NCI-H2196 treated with DMSO at 0.1 percent for 48 hours (cell line): ENCODE measurements around the gene CACYBP.

Source experiments
- DNase-seq: peaks from one replicate; lab custom pipeline; 2025; ENCODE audit not compliant: unreplicated experiment; lab: John Stamatoyannopoulos, UW

The CACYBP gene, protein sequence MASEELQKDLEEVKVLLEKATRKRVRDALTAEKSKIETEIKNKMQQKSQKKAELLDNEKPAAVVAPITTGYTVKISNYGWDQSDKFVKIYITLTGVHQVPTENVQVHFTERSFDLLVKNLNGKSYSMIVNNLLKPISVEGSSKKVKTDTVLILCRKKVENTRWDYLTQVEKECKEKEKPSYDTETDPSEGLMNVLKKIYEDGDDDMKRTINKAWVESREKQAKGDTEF

DNA sequence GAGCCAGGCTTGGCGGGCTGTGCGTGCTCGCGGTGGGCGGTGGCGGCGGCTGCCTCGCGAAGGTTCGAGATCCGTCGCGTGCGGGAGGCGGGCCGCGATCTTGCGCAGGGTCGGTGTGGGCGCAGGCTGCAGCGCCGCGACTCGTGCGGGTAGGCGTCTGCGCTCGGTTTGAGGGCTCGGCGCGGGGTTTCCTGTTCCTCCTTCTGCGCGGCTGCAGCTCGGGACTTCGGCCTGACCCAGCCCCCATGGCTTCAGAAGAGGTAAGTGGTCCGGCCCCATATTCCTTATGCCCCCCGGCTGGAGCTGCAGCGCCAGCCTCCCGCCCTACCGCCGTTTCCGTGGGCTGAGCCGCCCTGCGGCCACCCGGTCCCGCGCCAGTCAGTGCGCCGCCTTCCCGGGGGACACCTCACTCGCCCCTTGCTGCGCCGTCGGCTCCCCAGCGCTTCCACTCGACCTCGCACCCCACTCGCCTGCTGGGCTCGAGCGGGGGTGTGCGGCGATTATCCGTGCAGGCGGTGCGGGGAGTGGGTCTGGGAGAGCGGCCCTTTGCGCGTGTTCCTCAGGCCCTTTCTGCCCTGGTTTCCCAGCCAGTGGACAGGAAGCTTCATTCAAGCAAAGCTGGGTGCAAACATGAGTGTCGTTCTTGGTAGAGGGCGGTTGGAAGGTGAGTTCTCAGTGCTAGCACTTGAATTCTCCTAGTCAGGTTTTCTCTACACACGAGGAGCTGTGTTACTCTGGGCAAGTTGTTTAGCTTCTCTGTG, at the start of gene CACYBP:
CACYBP (plus strand) TSS at position 12 of the 761 bp plus-strand sequence; CDS start at position 246, 234 bp downstream.
- no peak for DNase-seq

DNA sequence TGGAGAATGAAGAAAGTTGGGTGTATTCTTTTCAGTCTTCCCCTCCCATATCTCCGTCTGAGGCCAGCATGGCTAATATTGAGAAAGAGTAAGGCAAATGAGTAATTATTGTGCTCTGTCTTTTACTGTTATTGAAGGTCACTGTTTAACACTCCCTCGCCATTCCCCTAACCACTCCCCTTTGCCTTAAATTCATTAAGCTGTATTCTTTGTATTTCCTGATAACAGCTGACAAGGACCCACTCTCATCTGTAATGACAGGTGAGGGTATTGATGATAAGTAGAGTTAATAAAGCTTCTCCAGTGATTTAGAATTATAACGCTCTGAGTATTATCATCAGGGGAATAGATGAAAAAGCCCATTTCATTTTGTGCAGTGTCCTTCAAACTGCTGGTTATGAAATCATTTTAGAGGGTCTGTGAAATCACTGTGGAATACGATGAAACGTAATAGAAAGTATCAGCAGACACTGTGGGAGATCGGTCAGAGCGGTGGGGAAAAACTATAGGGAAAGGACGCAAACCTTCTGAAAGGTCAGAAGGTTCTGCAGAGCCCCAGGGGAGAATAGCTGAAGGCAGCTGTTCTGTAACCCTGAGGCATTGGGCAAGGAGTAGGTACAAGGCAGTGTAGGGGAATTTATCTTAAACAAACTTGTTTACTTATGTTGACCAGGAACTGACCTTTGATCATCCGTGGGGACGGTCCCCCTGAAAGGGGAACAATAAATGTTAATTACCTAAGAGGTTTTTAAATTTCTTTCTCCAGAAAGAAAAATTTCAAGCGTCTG, 46.3 kb upstream of the CACYBP start:
- DNase-seq: no peak

DNA sequence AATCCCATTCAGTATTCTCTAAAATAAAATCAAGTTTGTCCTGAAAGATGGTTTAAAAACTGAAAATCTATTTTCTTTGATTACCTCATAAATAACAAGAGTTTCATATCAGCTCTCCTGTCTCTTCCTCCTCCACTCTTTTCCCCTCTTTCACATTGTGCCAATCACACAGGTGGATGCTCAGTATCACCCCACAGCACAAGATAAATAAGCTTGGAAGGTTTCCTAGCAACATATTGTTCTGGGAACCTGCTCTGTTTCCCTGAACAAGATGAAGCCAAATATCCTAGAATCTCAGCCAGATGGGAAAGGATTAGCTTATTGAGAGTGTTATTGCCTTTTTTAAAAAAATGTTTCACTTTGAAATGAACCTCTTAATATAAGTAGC, 45.7 kb upstream of the CACYBP start:
- peak; percentile 31 for DNase-seq

DNA sequence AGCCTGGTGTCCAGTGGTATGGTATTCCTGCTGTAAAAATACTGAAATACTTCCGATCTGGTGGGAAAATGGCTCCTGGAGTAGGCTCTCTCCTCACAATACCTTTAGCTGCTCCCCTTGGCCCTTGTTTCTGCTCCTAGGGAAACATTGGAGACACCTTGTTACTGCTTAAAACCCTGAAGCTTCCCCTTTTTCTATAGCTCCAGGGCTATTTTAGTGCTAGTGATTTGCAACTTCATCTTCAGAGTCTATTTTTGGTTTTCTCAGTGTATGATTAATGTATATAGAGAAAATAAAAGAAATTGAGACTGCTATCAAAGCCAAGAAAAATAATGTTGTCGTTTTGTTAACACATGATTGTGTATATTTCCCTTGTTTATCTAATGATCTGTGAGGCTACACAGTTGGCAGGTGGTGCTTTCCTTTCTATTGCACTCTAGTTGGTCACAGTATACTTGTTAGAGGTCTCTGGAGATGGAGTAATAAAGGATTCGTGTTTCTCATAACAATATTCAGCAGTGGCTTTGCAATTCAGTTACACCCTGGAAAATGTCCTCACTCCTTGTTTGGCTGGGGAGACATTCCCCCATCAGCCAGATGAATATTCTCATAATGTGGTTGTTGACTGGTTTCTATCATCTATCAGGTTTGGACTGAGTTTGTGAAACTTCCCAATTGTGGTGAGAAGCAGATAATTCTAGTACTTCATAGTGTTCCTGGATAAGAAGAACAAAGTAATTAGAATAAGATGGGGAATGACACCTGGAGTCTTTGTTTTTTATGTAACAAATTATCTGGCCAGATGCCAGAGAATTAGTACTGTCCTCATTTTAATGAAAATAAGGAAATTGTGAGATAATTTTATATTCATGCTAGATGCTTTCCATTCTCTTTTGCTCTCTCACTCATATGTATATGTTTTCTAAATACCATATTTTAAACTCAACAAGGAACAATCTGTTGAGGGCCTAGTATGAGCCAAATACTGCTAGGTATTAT, 44.8 kb upstream of the CACYBP start:
- DNase-seq: peak; percentile 43

DNA sequence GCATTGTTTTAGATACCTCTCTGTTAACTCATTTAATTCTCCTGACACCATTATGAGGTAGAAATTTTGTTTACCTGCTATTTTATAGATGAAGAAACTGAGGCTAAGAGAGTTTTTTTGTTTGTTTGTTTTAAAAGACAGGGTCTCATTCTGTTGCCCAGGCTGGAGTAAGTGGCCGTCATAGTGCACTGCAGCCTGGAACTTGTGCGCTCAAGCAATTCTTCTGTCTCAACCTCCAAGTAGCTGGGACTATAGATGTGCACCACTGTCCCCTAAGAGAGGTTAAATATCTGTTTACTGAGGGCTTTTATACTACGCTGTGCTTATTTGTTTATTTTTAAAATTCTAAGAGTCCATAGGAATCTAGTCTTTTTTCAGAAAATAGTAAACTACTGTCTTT, 43.7 kb upstream of the CACYBP start:
- DNase-seq: no peak

DNA sequence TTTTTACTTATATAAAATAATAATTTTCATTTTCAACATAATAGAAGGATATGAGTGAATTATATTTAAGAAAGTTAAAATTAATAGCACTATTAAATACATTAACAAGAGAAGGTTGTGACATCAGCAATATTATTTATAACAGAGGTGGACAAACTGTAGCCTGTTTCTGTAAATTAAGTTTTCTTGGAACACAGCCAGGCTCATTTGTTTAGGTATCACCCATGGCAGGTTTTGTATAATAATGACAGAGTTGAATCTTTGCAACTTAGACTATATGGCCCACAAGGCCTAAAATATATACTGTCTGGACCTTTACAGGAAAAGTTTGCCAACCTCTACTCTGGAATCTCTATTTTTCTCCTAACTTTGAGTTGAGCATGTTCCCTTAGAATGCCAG, 42.8 kb upstream of the CACYBP start:
- DNase-seq: no peak

DNA sequence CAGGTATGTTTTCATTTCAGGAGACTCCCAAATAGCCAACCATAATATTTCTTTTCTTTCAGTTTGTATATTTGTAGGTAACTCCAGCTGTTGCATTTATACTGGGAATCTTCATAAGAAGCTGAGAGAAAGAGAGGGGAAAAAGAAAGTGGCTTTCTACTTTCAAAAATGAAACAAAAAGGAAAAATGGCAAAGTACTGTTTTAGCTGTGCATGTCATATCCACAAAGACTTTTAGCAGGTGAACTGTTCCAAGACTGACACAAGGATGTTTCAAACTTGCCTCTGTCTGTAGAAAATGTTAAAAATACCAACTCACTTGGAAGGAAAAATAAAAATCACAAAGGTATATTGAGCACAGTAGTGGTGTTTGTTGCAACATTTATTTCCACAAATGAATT, 41.9 kb upstream of the CACYBP start:
- no peak for DNase-seq

DNA sequence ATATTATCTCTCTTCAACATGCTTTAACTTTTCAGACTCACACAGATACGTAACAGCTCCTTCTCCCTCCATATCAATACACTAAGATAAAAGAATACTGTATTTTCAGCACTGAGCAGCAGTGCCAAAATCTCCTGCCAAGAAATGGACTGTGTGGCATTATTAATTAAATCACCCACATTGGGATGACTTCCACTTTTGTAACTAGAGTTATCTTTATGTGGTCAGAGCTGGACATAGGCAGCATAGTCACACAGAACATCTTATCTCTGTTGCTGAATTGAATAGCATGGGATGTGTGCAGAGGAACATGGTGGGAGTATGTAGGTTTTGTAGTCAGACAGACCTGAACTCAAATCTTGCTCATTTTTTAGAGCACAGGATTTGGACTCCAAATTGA, 41.4 kb upstream of the CACYBP start:
- DNase-seq: no peak

DNA sequence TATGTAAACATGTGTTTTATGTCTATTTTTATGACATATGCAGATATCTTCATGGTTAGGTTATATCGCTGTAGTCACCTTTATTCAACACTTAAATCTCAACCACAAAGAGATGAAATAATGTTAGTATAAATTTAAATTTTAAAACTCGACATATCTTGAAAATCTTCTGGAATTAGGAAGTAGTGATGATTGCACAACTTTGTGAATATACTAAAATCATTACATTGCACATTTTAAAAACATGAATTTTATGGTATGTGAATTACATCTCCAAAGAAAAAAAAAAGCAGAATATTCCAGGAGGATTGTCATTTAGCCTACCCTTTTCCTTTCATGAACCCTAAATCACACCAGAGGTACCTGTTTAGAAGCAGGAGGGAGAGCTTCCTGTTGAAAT, 39.4 kb upstream of the CACYBP start:
- no peak for DNase-seq

DNA sequence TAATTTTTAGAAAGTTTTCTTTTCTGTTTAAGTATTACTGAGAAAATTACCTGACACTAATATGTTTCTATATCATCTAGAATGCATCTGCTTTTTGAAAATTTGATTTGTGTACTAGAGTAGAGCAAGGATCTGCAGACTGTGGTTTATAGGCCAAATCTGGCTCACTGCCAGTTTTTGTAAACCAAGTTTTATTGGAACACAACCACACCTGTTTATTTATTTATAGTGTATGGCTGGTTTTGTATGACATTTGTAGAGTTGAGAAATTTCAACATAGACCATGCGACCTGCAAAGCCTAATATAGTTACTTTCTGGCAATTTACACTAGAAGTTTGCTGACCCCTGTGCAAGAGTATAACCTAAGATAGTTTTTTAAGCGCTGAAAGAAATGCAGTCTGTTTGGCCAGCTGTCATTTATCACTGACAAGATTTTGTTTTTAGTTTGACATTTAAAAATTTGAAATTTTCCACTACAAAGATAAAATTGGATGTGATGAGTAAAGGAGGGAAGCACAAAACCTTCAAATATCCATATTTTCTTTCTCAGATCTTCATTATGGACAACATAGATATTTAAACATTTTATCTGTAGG, 36.1 kb upstream of the CACYBP start:
- DNase-seq: no peak

DNA sequence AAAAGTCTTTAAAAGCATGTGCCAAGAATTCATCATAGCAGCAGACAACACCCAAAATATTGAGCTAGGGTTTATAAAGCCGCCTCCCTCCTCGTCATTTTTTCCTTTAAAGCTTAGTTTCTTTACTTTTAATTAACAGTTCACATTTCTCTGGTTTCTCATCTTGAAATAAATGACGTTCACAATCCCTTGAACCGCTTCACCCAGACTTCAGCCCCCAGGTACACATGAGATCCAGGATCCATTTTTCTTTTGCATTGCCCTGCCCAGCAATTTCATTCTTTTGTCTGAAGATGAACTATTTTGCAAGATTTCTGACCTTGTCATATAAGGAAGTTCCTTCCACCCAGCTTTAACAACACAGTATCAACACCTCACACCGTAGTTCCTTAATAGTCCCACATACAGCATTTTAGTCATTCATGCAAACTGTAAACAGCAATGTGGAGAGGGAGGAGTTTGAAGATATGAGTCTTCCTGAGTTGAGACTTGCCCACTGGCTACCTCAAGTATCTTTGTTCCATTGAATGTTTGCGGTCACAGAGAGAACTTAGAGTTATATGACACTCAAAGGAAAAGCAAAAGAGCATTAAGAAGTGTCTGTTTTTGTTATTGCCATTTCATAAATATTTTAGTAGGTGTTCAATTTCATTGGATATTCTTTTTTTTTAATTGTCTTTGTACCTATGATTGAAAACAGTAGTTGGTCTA, 35.3 kb upstream of the CACYBP start:
- no peak for DNase-seq

DNA sequence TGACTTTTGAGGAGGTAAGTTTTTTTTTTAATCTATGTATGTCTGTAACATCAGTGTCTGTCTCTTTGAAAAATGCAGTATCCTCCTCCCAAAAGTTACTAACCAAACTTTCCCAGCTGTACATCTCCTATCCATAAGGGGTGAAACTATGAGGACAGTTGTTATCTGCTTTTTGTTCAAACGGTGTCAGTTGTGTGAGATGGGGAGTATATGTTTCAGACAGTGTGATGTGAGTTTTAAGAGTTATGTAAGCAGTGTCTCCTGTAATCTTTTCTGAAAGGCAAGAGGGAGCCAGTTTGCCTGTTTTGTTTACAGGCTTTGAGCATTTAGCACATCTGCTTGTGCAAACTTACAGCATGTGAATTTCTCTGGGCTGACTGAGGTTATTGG, 34.8 kb upstream of the CACYBP start:
- no peak for DNase-seq

DNA sequence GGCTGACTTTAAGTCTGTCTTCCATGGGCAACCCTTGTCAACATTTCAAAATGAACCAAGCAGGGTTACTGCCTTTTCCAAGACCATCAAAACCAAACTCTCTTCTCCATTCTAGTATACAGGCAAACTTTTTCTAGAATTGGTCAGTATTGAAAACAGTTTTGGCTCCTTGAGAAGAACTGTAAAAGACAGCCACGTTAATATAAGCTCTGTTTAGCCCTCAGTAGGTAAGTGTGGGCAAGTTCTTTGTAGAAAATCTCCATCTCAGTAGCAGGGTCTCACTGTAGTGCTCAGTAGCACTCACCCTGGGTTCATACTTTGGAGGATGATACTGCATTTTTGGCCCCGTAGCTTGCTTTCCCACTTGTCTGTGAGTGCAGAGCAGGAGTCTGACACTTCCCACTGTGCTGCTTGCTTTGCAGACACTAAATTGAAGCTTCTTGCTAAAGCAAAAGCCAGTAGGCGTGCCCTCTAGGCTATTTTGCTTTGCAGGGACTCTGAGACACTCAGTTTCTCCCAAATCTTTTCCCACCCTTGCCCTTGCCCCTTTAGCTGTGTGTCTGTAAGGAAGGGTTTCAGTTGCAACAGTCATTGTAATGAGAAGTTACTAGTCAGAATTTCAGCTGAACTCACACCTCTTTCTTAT, 34.3 kb upstream of the CACYBP start:
- no peak for DNase-seq

DNA sequence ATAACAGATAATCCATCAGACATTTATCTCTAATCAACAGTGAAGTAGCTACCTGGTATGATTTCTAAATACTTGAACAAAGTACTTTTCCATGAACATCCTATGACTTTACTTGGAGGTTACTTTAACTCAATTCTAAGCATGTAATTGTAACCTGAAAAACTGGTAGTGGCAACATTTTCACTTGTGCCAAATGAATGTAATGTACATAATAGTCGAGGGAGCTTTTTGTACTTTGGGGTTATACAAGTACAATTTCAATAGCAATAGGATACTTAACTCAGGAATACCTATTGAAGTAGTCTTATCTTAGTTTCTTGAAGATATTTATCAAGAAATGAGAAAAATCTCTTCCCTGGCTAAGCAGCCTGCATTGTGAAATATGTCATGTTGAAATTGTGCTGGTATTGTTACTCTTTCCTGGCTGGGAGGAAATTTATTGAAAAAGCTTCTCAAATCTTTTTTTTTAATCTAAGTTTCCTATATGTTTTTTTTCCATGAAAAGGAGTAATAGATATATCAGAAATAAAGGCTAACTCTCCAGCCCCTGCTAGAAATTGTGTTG, 33.7 kb upstream of the CACYBP start:
- DNase-seq: no peak

DNA sequence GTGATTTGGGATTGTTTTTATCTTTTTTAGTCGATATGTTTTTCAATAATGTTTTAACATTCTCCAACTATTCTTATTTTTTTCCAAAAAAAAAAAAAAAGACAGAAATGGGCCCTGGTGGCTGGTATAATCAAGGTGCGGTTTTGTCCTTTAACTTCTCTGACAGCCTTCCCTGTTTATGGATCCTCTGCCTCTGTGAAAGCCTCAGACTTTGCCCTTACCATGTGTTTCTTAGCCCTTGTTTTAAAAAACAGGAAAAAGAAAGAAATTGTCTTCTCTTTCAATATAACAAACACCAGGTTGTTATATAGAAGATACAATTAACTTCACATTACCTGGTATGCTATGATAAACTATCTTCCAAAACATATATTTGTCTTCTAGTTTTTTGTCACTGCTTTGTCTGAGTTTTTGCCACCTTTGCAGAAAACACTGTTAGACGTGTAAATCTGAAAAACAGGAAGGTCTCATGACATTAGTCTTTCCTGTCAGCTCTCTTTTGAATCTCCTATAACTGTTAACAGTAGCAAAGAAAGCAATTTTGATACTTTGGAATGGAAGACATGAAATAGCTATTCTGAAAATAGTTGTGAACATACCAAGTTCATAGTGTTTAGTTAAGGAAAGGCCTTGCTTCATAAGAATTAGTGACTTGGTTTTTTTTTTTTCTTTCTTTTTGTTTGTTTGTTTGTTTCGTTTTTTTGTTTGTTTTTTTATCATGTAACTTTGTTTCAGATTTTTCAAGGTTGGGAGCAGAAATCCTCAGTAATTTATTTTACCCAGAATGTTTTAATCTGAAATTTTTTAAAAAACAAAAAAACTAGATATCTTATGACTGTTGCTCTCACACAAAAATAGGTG, 31.7 kb upstream of the CACYBP start:
- DNase-seq: no peak

DNA sequence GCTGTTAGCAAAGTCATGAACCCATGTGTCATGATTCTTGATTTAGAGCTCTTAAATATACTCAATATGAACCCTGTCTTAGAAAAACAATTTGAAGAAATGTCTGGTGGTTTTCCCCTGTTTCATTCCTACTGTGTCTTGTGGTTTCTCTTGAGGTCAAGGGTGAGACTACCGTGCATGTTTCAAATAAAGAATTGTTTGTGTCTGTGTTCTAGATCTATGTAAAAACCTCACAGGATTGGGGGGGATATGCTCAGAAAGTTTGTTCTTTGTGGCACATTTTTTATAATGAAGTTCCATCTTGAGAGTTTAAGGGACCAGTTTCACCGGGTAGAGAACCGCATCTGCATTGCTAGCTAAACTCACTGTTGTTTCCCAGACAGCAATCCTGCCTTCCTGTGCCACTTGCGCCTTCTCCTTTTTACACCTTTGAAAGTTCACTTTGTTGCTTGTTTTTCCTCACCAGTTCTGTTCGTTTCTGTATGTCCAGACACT, 30.9 kb upstream of the CACYBP start:
- DNase-seq: no peak

DNA sequence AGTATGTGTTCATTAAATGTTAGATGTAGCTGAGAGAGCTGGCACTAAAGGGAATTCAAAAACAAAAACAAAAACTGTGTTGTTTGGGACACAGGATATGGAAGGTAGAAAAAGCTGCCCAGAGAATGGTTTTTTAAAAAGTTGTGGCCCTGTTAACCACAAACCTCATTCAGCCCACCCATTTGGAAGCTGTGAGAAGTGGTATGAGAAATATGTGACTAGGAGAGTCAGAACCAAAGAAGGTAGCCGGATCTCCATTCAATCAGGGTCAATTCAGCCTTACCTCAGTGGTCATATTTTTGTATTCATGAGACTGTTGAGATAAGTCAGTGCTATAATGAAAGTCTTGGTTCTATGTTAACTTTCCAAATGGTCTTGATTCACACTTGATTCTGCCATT, 29.8 kb upstream of the CACYBP start:
- DNase-seq: no peak

DNA sequence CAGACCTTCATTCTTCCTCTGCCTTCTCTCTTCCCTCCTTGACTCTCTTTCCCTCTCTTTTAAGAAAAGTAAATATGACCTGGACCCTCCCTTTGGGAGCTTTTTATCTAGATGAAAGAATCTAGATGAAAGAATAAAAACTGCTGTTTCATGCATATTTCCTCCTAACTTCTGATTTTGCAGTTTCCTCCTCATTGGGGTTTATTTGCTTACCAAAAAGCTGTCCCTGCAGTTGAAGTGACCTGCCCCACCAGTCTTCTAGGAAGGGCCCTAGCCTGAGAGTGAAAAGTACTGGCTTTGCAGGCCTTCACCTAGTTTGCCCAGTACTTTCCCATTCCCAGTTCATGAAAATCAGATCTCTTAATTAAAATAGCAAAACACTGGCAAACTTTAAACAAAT, 28.3 kb upstream of the CACYBP start:
- no peak for DNase-seq
